ENCODE results near the gene EFNA5. TPM values are rescaled to one million over a fixed set of nuclear protein-coding genes. Genes with fewer than 3 reads are reported as not detected.

Gene EFNA5
- polyA plus RNA-seq, 1 donor from 2014 or later, result 4.2 TPM

DNA sequence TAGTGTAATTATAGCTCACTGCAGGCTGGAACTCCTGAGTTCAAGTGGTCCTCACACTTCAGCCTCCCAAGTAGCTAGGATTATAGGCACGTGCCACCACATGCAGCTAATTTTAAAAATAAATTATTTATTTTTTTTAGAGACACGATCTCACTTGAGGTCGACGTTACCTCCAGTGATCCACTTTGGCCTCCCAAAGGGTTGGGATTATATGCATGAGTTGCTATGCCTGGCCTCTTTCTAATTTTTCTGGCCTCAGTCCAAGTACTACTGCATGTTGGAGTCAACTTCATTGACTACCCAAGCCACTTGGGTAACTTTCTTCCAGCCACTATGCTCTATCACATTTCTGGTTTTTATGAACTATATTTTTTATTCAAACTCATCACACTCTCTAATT is 148.3 kb downstream of the EFNA5 start:
- H4K20me1 ChIP-seq (ENCODE audit: insufficient read depth), result no peaks in the 10 kb centered on the region
- no peaks in the 10 kb centered on the region for H3K36me3 ChIP-seq (ENCODE audit: insufficient read depth, low read length)
- no peaks in the 10 kb centered on the region for H3F3A ChIP-seq (ENCODE audit: insufficient read depth, low read length, poor library complexity, severe bottlenecking)
- no peaks in the 10 kb centered on the region for H3K9me2 ChIP-seq (ENCODE audit: insufficient read depth, low read length)
- H3K4me2 ChIP-seq (ENCODE audit: low read length), result no peak overlapping the region
- H3K9me3 ChIP-seq (ENCODE audit: low read length), result no peaks in the 10 kb centered on the region
- peaks cover 14% of the 10 kb centered on the region for H3K79me2 ChIP-seq (replicated peaks; ENCODE audit: insufficient read depth, low read length)
- H3K4me3 ChIP-seq (ENCODE audit: low read length), result no peak overlapping the region
- no peak overlapping the region for H3K9ac ChIP-seq (ENCODE audit: low read length)
- H2AFZ ChIP-seq (ENCODE audit: low read depth, low read length), result no peak overlapping the region
- TF ChIP-seq REST (IDR thresholded peaks at IDR 0.05; ENCODE audit: borderline replicate concordance), result no peak
- H3K27ac ChIP-seq (ENCODE audit: low read length), result no peak overlapping the region
- no peaks in the 10 kb centered on the region for H3K27me3 ChIP-seq (ENCODE audit: insufficient read depth, low read depth, low read length)

GRCh38 chr5:107519900-107520354 is 150.8 kb downstream of the EFNA5 start:
- Histone ChIP-seq H3K4me3 (ENCODE audit: low read length) (no peak overlapping the region), H2AFZ (ENCODE audit: low read depth, low read length) (no peak overlapping the region), H3K79me2 (replicated peaks; ENCODE audit: insufficient read depth, low read length) (peaks cover 14% of the 10 kb centered on the region), H3K9me3 (ENCODE audit: low read length) (no peaks in the 10 kb centered on the region), H3K36me3 (ENCODE audit: insufficient read depth, low read length) (no peaks in the 10 kb centered on the region), H4K20me1 (ENCODE audit: insufficient read depth) (no peaks in the 10 kb centered on the region), H3K9me2 (ENCODE audit: insufficient read depth, low read length) (no peaks in the 10 kb centered on the region), H3K27ac (ENCODE audit: low read length) (no peak overlapping the region), H3K27me3 (ENCODE audit: insufficient read depth, low read depth, low read length) (no peaks in the 10 kb centered on the region), H3F3A (ENCODE audit: insufficient read depth, low read length, poor library complexity, severe bottlenecking) (no peaks in the 10 kb centered on the region), H3K4me2 (ENCODE audit: low read length) (no peak overlapping the region), H3K9ac (ENCODE audit: low read length) (no peak overlapping the region)
- TF ChIP-seq POLR2AphosphoS5 (IDR thresholded peaks at IDR 0.05) (no peak), EZH2 (IDR thresholded peaks at IDR 0.05; ENCODE audit: borderline replicate concordance, insufficient read depth, low read length, poor library complexity, severe bottlenecking) (no peak), TAF1 (IDR thresholded peaks at IDR 0.05; ENCODE audit: low read depth) (no peak), EP300 (conservative IDR thresholded peaks at IDR 0.05; ENCODE audit: poor library complexity, severe bottlenecking) (no peak), REST (IDR thresholded peaks at IDR 0.05; ENCODE audit: borderline replicate concordance) (no peak), CTCF (IDR thresholded peaks at IDR 0.05; ENCODE audit: poor library complexity, severe bottlenecking) (no peak), RAD21 (conservative IDR thresholded peaks at IDR 0.05) (no peak), MXI1 (conservative IDR thresholded peaks at IDR 0.05; ENCODE audit: poor library complexity, severe bottlenecking) (no peak), SMC3 (conservative IDR thresholded peaks at IDR 0.05; ENCODE audit: poor library complexity) (no peak)

All from neural cell (in vitro differentiated cells).